K562 (cell line): ENCODE results near the gene ATP1A2.

Source experiments
- BRD4 ChIP-seq: fragments of 200-600 bp; sonication (generic); IDR thresholded peaks from 2 replicates; pipeline ENCODE4 v1.6.1; 2017; ENCODE audit warnings: inconsistent platforms
- ELK1 ChIP-seq: sonication (generic); formaldehyde crosslinking; IDR thresholded peaks from 2 replicates; pipeline ENCODE4 v1.8.1; 2022; ENCODE audit warnings: missing genetic modification reagents
- GATA2 ChIP-seq: sonication (generic); formaldehyde crosslinking; IDR thresholded peaks from 2 replicates; pipeline ENCODE4 v1.4.0; 2020; ENCODE audit warnings: mild to moderate bottlenecking, missing genetic modification reagents
- KDM4B ChIP-seq, 2 experiments: fragments of 450-650 bp in 1 of 2; sonication (generic) in 1 of 2; IDR thresholded peaks; 2 replicates each; pipeline ENCODE4 v1.6.1; 2016 to 2017; ENCODE audit warnings: borderline replicate concordance in 2 of 2, antibody characterized with exemption in 1 of 2, low read depth in 1 of 2, mild to moderate bottlenecking in 1 of 2
- MTA3 ChIP-seq: fragments of 450-650 bp; formaldehyde crosslinking; IDR thresholded peaks from 2 replicates; pipeline ENCODE4 v1.6.1; 2017; ENCODE audit warnings: mild to moderate bottlenecking, borderline replicate concordance
- POLR2A ChIP-seq: fragments of 450-650 bp; conservative IDR thresholded peaks from 2 replicates; pipeline ENCODE4 v1.6.1; 2016
- XRCC5 ChIP-seq: fragments of 200-400 bp; formaldehyde crosslinking; IDR thresholded peaks from 2 replicates; pipeline ENCODE4 v1.6.1; 2017; ENCODE audit warnings: low read depth, mild to moderate bottlenecking, low read length
- ZNF384 ChIP-seq: IDR thresholded peaks from 2 replicates; pipeline ENCODE4 v1.6.1; 2012; ENCODE audit warnings: low read depth, low read length, improper control_type of control experiment
- ZNF830 ChIP-seq: fragments of 250-450 bp; sonication (Bioruptor Pico); IDR thresholded peaks from 2 replicates; pipeline ENCODE4 v1.5.0; 2021; ENCODE audit warnings: mild to moderate bottlenecking

GRCh38 chr1:160085686-160086455 is 29.7 kb upstream of the ATP1A2 start:
- no peak for TF ChIP-seq MTA3
- TF ChIP-seq XRCC5: 0 out of 2 replicates have a peak, but pooled peaks have one; percentile 64
- TF ChIP-seq ZNF384: no peak
- peak; percentile 86 for TF ChIP-seq GATA2 (CRISPR knock-in tag)
- TF ChIP-seq POLR2A: no peak
- TF ChIP-seq KDM4B (IDR thresholded peaks at IDR 0.05; ENCODE audit: borderline replicate concordance in 2 of 2, low read depth in 1 of 2): no peak
- no peak for TF ChIP-seq BRD4
- no peak for TF ChIP-seq ZNF830 (CRISPR knock-in tag)
- no peak for TF ChIP-seq ELK1 (CRISPR knock-in tag)
